H1 (cell line): ENCODE results near the gene ANKRD7. TPM values are rescaled to one million over a fixed set of nuclear protein-coding genes. Genes with fewer than 3 reads are reported as not detected.

Experiments
- CBX8 ChIP-seq: fragments of 300-800, 300-1000 bp; sonication (generic); IDR thresholded peaks from 2 replicates; pipeline ENCODE4 v1.7.1; 2016; ENCODE audit warnings: low read depth, low read length, borderline replicate concordance
- CHD1 ChIP-seq: IDR thresholded peaks from 2 replicates; pipeline ENCODE4 v1.6.1; 2012; ENCODE audit warnings: low read depth, low read length, improper control_type of control experiment
- EP300 ChIP-seq, 2 experiments: IDR thresholded peaks; 1 replicate in 1 of 2; 2 replicates in 1 of 2; pipeline ENCODE4 v1.6.1; 2011 to 2012; ENCODE audit warnings: low read depth in 2 of 2, low read length in 2 of 2, mild to moderate bottlenecking in 2 of 2, borderline replicate concordance in 1 of 2, inconsistent platforms in 1 of 2, moderate library complexity in 1 of 2
- JUND ChIP-seq: IDR thresholded peaks from 2 replicates; pipeline ENCODE4 v1.6.1; 2011; ENCODE audit warnings: mild to moderate bottlenecking, improper control_type of control experiment, low read length
- RXRA ChIP-seq: IDR thresholded peaks from 2 replicates; pipeline ENCODE4 v1.6.1; 2011; ENCODE audit warnings: low read depth, mild to moderate bottlenecking, low read length, moderate library complexity; ENCODE audit not compliant: insufficient read depth
- polyA plus RNA-seq, 7 experiments: library from polyadenylated mRNA; depleted of rRNA in 3 of 7; stranded (reverse) in 5 of 7; unstranded in 2 of 7; fragments of >200 nt in 5 of 7; fragments of 200-250 nt in 2 of 7; gene quantifications; 1 replicate in 5 of 7; 2 replicates in 1 of 7; 4 replicates in 1 of 7; pipeline versions ENCODE4 v1.2.1 to v1.2.3, GENCODE V29; 2011 to 2013; ENCODE audit warnings: missing spikeins in 2 of 7, mixed read lengths in 2 of 7
- total RNA-seq: library from RNA; stranded (reverse); fragmentation: NEBNext Ultra II Directional; extraction: Animal tissue kit (Norgen Biotek cat#: 25700); gene quantifications from 2 replicates; pipeline ENCODE4 v1.2.1, GENCODE V29; 2021

The ANKRD7 gene
- total and polyA plus RNA-seq, 2 of the 8 experiments (the other 6 are each of a cell fraction or from before 2014, with no cell fraction given) = not detected

DNA sequence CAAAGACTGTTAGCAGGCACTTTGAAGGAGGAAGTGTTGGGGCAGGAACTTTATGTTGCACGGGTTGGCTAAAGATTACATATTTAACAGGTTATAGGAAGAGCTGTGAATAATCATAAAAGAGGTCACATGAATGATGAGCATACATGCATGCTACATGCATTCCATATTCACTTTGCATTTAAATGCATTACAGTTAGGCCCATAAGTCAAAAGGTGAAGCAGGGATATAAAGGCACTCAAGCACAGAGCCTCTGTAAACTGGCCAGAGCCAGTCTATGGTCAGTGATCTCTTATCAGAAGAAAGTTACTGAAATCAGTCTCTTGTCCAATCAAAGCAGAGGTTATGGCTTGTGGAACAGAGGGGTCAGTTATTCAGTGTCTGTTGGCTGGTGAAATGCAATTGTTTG, 7.3 kb upstream of the ANKRD7 start (continued):
- no peak for TF ChIP-seq JUND
- TF ChIP-seq RXRA = no peak
- TF ChIP-seq EP300 (IDR thresholded peaks at IDR 0.05; ENCODE audit: borderline replicate concordance in 1 of 2, low read depth in 2 of 2, low read length in 2 of 2) = no peak
- TF ChIP-seq CHD1 = no peak
- no peak for TF ChIP-seq CBX8
